OCI-LY7 (cell line): ENCODE data around the gene SUMF1. TPM values are rescaled to one million over a fixed set of nuclear protein-coding genes. Genes with fewer than 3 reads are reported as not detected.

Experiments
- BruUV-seq: library from RNA; stranded (reverse); fragments of 400-500 nt; replicated peaks from 2 replicates; lab custom pipeline; 2021; lab: Mats Ljungman, UMichigan
- CTCF ChIA-PET: fragments of 300-600 bp; sonication (Branson Sonifier 250); formaldehyde crosslinking; loops from one replicate; lab custom pipeline; 2022; ENCODE audit warnings: antibody characterized with exemption; ENCODE audit not compliant: unreplicated experiment; lab: Charles Lee
- POLR2A ChIA-PET: fragments of 300-600 bp; sonication (Branson Sonifier 250); formaldehyde crosslinking; loops from one replicate; lab custom pipeline; 2022; ENCODE audit warnings: antibody characterized with exemption; lab: Charles Lee
- DNase-seq: peaks from one replicate; pipeline ENCODE4 v3.0.0-alpha.2; 2015; ENCODE audit warnings: low spot score
- H2AFZ ChIP-seq: fragments of 200-600 bp; sonication (generic), shearing (Covaris generic); 2 replicates; pipeline ENCODE4 v1.6.1; 2014; ENCODE audit warnings: mild to moderate bottlenecking, antibody characterized with exemption, low read length, moderate library complexity
- H3K27ac ChIP-seq: fragments of 200-600 bp; sonication (generic); 2 replicates; pipeline ENCODE4 v1.5.1; 2014; ENCODE audit warnings: mixed run types, low read depth, mild to moderate bottlenecking, moderate library complexity, low read length, inconsistent platforms; ENCODE audit not compliant: poor library complexity, severe bottlenecking
- H3K36me3 ChIP-seq: fragments of 200-600 bp; sonication (generic); 2 replicates; pipeline ENCODE4 v1.6.1; 2014; ENCODE audit warnings: mild to moderate bottlenecking, antibody characterized with exemption, low read length, moderate library complexity, mixed read lengths; ENCODE audit not compliant: insufficient read depth
- H3K4me1 ChIP-seq: fragments of 200-600 bp; sonication (generic); 2 replicates; pipeline ENCODE4 v1.5.1; 2014; ENCODE audit warnings: mild to moderate bottlenecking, low read length; ENCODE audit not compliant: insufficient read depth, poor library complexity, severe bottlenecking
- H3K4me2 ChIP-seq: fragments of 200-600 bp; sonication (generic); 2 replicates; pipeline ENCODE4 v1.6.1; 2014; ENCODE audit warnings: mild to moderate bottlenecking, low read length
- H3K4me3 ChIP-seq: fragments of 200-600 bp; sonication (generic); 2 replicates; pipeline ENCODE4 v1.5.1; 2014; ENCODE audit warnings: mild to moderate bottlenecking, low read depth, low read length; ENCODE audit not compliant: poor library complexity, severe bottlenecking
- H3K79me2 ChIP-seq: fragments of 200-600 bp; sonication (generic); 2 replicates; pipeline ENCODE4 v1.6.1; 2016; ENCODE audit warnings: low read depth, mild to moderate bottlenecking, low read length, moderate library complexity, mixed read lengths; ENCODE audit not compliant: insufficient read depth
- H3K9me2 ChIP-seq: fragments of 200-600 bp; sonication (generic); 2 replicates; pipeline ENCODE4 v1.6.1; 2016; ENCODE audit warnings: mild to moderate bottlenecking, low read length, mixed read lengths; ENCODE audit not compliant: insufficient read depth
- H3K9me3 ChIP-seq: fragments of 200-600 bp; sonication (generic); 2 replicates; pipeline ENCODE4 v1.6.1; 2014; ENCODE audit warnings: mild to moderate bottlenecking, mixed run types, low read length, mixed read lengths
- H4K20me1 ChIP-seq: fragments of 200-600 bp; sonication (generic); 2 replicates; pipeline ENCODE4 v1.6.1; 2014; ENCODE audit warnings: mild to moderate bottlenecking, antibody characterized with exemption, low read length, moderate library complexity, mixed read lengths; ENCODE audit not compliant: insufficient read depth
- EZH2phosphoT487 ChIP-seq: fragments of 200-600 bp; sonication (generic); IDR thresholded peaks from 2 replicates; pipeline ENCODE4 v1.6.1; 2018; ENCODE audit warnings: low read depth, borderline replicate concordance, mild to moderate bottlenecking, mixed run types, antibody characterized with exemption, low read length, moderate library complexity, mixed read lengths
- intact Hi-C: fragments of 100-400 bp; cut with micrococcal nuclease; formaldehyde crosslinking; loops from one replicate; pipeline ENCODE4 v1.10.0; 2022; ENCODE audit not compliant: unreplicated experiment
- total RNA-seq, 2 experiments: library from RNA; depleted of rRNA in 1 of 2; stranded (reverse); fragments of >200 nt in 1 of 2; shearing (Covaris generic) in 1 of 2; gene quantifications; 2 replicates each; pipeline ENCODE4 v1.2.3, GENCODE V29; 2014 to 2022
- TF ChIP-seq, protein P1 (sequence below): fragments of 200-600 bp; sonication (generic); conservative IDR thresholded peaks from 2 replicates; pipeline ENCODE4 v1.5.1; 2014; ENCODE audit warnings: mild to moderate bottlenecking, antibody characterized with exemption, low read length, moderate library complexity, mixed read lengths

The SUMF1 gene
- total RNA-seq, 2 experiments from 2014 or later, result 9.1 to 11.9 TPM

DNA sequence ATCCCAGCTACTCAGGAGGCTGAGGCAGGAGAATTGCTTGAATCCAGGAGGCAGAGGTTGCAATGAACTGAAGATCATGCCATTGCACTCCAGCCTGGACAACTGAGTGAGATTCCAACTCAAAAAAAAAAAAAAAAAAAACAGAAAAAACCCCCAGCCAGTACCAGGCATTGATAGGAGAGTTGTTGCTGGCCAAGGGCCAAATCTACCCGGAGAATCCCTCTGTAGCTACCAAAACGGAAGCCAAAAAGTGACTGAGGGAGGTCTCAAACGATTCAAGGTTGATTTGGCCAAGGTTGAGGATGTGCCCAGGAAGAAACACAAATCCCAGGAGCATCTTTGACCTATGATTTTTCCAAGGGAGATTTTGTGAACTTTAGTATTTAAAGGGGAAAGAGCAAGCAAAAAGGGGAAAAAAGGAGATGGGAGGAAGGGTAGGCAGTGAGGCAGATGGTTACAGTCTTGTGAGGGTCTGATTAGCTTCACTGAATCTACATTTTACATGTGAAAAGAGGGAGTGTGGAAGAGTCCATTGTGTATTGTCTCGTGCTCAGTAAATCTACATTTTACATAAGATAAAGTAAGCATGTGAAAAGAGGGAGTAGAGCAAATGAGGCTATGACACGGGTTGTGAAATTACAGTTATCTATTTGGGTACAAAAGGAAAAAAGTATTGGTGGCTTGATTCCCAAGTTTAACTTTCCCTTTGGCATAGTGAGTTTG is 131.1 kb downstream of the SUMF1 start:
- Histone ChIP-seq H3K9me3 (no peaks in the 10 kb centered on the region), H2AFZ (no peak overlapping the region), H3K79me2 (no peaks in the 10 kb centered on the region), H3K4me3 (no peak overlapping the region), H3K27ac (no peak overlapping the region), H3K36me3 (no peaks in the 10 kb centered on the region), H3K4me2 (no peak overlapping the region), H3K4me1 (no peaks in the 10 kb centered on the region), H3K9me2 (no peaks in the 10 kb centered on the region), H4K20me1 (no peaks in the 10 kb centered on the region)
- no TSS peak for BruUV-seq
- DNase-seq, result no peak
- TF ChIP-seq EZH2phosphoT487, result no peak
- TF ChIP-seq, protein P1, sequence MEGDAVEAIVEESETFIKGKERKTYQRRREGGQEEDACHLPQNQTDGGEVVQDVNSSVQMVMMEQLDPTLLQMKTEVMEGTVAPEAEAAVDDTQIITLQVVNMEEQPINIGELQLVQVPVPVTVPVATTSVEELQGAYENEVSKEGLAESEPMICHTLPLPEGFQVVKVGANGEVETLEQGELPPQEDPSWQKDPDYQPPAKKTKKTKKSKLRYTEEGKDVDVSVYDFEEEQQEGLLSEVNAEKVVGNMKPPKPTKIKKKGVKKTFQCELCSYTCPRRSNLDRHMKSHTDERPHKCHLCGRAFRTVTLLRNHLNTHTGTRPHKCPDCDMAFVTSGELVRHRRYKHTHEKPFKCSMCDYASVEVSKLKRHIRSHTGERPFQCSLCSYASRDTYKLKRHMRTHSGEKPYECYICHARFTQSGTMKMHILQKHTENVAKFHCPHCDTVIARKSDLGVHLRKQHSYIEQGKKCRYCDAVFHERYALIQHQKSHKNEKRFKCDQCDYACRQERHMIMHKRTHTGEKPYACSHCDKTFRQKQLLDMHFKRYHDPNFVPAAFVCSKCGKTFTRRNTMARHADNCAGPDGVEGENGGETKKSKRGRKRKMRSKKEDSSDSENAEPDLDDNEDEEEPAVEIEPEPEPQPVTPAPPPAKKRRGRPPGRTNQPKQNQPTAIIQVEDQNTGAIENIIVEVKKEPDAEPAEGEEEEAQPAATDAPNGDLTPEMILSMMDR, result no peak
- ChIA-PET POLR2A (no interaction called here), CTCF (no interaction called here)
- intact Hi-C loops, result no loop called here

DNA sequence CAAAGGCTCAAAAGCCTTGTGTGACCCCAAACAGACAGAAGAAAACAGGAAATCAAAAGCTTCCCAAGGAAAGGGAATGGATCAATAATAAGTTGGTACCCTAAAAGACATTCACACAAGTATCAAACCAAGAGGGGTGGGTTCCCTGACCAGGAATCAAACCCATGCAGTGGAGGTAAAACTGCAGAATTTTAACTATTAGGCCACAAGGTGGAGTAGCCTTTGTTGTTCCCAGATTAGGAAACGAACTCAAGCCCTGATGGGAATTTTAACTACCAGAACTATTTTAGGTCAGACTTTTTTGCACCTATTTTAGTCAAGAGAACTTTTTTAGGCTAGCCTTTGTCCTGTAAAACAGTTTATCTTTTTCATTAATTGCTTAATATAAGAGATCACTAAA is 132.5 kb downstream of the SUMF1 start:
- POLR2A ChIA-PET, result no interaction called here
- no peak overlapping the region for H2AFZ ChIP-seq
- DNase-seq, result no peak
- no peaks in the 10 kb centered on the region for H3K4me1 ChIP-seq
- no peaks in the 10 kb centered on the region for H3K9me2 ChIP-seq
- intact Hi-C loops, result no loop called here
- CTCF ChIA-PET, result no interaction called here
- TF ChIP-seq, protein P1, result peak; percentile 57
- no peak for TF ChIP-seq EZH2phosphoT487
- H4K20me1 ChIP-seq, result no peaks in the 10 kb centered on the region
- H3K79me2 ChIP-seq, result no peaks in the 10 kb centered on the region
- H3K4me2 ChIP-seq, result no peak overlapping the region
- no peak overlapping the region for H3K4me3 ChIP-seq
- no TSS peak for BruUV-seq
- H3K27ac ChIP-seq, result no peak overlapping the region
- H3K36me3 ChIP-seq, result no peaks in the 10 kb centered on the region
- H3K9me3 ChIP-seq, result 0 out of 2 replicates have a peak, but pooled peaks cover 2% of the 10 kb centered on the region

DNA sequence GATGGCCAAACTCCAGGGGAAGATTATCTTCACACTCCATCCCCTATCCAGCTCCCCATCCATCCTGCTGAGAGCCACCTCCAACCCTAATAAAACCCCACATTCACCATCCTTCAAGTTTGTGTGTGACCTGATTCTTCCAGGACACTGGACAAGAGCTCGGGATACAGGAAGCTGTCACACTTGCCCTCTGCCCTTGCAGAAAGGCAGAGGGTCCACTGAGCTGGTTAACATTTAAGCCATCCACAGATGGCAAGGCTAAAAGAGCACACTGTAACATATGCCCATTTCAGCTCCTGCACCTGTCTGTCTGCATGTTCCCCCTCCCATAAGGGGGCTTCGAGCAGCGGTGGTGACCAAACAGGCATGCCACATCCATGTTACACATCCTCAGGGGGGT is 134.1 kb downstream of the SUMF1 start:
- H3K4me2 ChIP-seq, result no peak overlapping the region
- POLR2A ChIA-PET, result interaction anchor here (0.6 kb wide), 1 partner anchor 462 kb away, joined by 4 read pairs; no protein-coding TSS in a partner anchor
- no peak overlapping the region for H3K4me3 ChIP-seq
- no peaks in the 10 kb centered on the region for H3K4me1 ChIP-seq
- no peaks in the 10 kb centered on the region for H3K36me3 ChIP-seq
- no peak overlapping the region for H3K27ac ChIP-seq
- intact Hi-C loops, result no loop called here
- CTCF ChIA-PET, result no interaction called here
- no peak for TF ChIP-seq EZH2phosphoT487
- TF ChIP-seq, protein P1, result no peak
- no peaks in the 10 kb centered on the region for H3K9me2 ChIP-seq
- 0 out of 2 replicates have a peak, but pooled peaks cover 5% of the 10 kb centered on the region for H3K9me3 ChIP-seq
- H2AFZ ChIP-seq, result no peak overlapping the region
- BruUV-seq, result no TSS peak
- no peak for DNase-seq
- no peaks in the 10 kb centered on the region for H4K20me1 ChIP-seq
- H3K79me2 ChIP-seq, result no peaks in the 10 kb centered on the region
